SK-N-SH treated with all-trans-retinoic acid at 6 μM for 48 hours (cell line): ENCODE results near the gene HIBCH.

ENCODE experiments used
- CSDC2 ChIP-seq: fragments of 250-450 bp; sonication (Bioruptor Pico); IDR thresholded peaks from 2 replicates; pipeline ENCODE4 v1.5.0; 2020; ENCODE audit warnings: mild to moderate bottlenecking, moderate library complexity
- ZFP3 ChIP-seq: fragments of 250-450 bp; sonication (Bioruptor Pico); IDR thresholded peaks from 2 replicates; pipeline ENCODE4 v1.5.0; 2020; ENCODE audit warnings: mild to moderate bottlenecking, moderate library complexity
- ZNF8 ChIP-seq: fragments of 450-650 bp; formaldehyde crosslinking; IDR thresholded peaks from 2 replicates; pipeline ENCODE4 v1.5.0; 2020; ENCODE audit warnings: mild to moderate bottlenecking, moderate library complexity
- TF ChIP-seq, protein P1 (sequence below): fragments of 250-450 bp; sonication (Bioruptor Pico); IDR thresholded peaks from 2 replicates; pipeline ENCODE4 v1.5.1; 2021; ENCODE audit warnings: mild to moderate bottlenecking, moderate library complexity

DNA sequence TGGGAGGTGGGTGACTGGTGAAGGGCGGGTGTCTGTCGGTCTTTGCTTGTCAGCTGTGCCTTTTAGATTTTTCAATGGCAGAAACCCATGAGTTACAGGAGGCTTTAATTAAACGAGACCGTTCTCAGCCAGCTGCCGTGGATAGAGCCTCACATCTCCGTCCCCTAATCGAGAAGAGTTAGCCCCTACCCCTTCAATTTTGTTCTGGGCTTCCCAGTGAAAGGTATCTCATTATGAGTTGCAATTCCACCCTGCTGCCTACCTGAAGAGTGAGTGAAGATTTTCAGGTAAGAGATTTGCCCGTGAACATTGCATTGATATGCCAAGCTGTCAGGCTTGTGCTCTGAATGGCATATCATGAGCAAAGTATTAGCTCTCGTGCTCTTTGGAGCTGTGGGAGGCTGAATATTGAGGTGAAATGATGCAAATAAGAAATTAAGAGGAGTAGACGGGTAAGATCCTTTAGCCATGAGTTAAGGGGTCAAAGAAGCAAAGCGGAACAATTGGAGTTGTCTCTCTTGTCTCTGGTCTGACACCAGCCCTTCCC is 138.4 kb downstream of the HIBCH start:
- no peak for TF ChIP-seq ZNF8
- TF ChIP-seq, protein P1, sequence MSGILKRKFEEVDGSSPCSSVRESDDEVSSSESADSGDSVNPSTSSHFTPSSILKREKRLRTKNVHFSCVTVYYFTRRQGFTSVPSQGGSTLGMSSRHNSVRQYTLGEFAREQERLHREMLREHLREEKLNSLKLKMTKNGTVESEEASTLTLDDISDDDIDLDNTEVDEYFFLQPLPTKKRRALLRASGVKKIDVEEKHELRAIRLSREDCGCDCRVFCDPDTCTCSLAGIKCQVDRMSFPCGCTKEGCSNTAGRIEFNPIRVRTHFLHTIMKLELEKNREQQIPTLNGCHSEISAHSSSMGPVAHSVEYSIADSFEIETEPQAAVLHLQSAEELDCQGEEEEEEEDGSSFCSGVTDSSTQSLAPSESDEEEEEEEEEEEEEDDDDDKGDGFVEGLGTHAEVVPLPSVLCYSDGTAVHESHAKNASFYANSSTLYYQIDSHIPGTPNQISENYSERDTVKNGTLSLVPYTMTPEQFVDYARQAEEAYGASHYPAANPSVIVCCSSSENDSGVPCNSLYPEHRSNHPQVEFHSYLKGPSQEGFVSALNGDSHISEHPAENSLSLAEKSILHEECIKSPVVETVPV, result no peak
- no peak for TF ChIP-seq CSDC2 (CRISPR knock-in tag)
- TF ChIP-seq ZFP3 (CRISPR knock-in tag), result no peak
